Measurements from ENCODE around the gene MARCKSL1.

MARCKSL1 gene

DNA sequence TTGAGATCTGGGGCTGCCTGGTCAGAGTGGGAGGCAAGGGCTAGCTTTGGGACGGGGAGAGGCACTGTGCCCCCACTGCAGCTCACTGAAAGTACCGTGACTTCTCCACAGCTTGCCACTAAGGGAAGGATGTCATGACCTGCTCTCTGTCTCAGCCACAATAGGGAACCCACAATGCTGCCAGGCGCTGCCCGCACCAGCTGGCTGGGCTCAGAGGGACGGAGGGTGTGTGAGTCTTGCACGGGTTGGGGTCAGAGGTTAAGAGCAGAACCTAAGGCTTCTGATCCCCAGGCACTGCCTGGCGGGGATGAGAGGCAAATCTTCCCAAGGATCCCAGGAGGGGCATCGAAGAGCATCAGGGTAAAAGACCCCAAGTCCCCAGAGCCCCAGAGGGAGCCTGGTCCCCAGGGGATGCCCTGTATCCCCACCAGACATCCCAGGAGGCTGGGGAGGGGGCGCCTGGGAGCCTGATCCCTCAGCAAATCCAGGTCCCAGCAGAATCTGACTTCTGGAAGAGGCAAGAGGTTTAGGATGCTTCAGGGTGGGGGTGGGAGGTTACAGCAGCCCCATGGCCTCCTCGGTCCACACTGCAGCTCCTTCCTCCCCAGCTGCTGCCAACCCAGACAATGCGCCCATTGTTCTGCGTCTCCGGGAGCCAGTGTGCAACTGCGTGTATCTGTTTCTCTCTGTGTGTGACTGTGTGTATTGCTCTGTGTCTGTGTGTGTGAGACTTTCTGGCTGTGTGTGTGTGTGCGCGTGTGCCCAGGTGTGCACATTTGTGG, 2.0 kb upstream of the MARCKSL1 start:
- Mint-ChIP-seq H3K4me3 (peak overlapping the region; percentile 48 to 79 (median 70)), H3K4me1 (peaks cover 39% of the 10 kb centered on the region), H3K27ac (peak overlapping the region; percentile 60 to 88 (median 74)), H3K27me3 (ENCODE audit: low read depth) (no peaks in the 10 kb centered on the region), H3K9me3 (no peaks in the 10 kb centered on the region), H3K36me3 (ENCODE audit: low read depth) (peaks cover 17% of the 10 kb centered on the region)
- TF ChIP-seq, protein P1, sequence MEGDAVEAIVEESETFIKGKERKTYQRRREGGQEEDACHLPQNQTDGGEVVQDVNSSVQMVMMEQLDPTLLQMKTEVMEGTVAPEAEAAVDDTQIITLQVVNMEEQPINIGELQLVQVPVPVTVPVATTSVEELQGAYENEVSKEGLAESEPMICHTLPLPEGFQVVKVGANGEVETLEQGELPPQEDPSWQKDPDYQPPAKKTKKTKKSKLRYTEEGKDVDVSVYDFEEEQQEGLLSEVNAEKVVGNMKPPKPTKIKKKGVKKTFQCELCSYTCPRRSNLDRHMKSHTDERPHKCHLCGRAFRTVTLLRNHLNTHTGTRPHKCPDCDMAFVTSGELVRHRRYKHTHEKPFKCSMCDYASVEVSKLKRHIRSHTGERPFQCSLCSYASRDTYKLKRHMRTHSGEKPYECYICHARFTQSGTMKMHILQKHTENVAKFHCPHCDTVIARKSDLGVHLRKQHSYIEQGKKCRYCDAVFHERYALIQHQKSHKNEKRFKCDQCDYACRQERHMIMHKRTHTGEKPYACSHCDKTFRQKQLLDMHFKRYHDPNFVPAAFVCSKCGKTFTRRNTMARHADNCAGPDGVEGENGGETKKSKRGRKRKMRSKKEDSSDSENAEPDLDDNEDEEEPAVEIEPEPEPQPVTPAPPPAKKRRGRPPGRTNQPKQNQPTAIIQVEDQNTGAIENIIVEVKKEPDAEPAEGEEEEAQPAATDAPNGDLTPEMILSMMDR (IDR thresholded peaks at IDR 0.05; ENCODE audit: unreplicated experiment in 3 of 3) = no peak

DNA sequence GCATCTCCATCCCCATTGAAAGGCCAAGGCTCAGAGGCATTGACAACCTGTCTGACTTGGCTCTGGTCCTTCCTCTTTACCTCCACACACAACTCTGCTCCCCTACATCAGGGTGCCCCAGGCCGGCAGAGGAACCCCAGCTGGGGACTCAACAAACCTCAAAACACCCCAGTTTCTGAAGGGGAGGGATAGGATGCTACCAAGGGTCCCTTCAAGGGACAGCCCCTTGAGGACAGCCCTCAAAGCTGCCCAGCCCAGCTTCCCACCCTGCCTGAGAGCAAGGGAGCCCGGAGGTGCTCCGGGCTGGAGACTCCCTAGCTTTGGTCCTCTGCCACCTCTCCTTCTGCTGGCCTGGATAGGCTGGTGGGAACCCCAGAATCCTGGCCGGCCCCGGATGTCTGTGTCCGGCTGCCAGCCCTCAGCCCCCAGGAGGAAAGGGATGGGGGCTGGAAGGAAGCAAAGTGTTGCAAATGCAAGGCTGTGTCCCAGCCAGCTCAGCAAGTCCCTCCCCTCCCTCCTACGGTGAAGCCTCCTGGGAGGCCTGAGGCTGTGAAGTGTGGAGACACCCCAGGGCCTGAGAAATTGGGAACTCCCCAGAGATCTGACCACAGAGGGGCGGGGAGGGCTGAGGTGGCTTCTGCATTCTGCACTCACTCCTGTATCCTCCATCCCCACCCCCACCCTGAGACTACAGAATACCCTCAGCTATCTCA, 1.1 kb upstream of the MARCKSL1 start:
- Mint-ChIP-seq H3K27ac (peak overlapping the region; percentile 57 to 74 (median 65)), H3K36me3 (ENCODE audit: low read depth) (peaks cover 25% of the 10 kb centered on the region), H3K4me1 (peaks cover 39% of the 10 kb centered on the region), H3K9me3 (no peaks in the 10 kb centered on the region), H3K4me3 (peak overlapping the region; percentile 78 to 86 (median 85)), H3K27me3 (ENCODE audit: low read depth) (no peaks in the 10 kb centered on the region)
- TF ChIP-seq, protein P1 (IDR thresholded peaks at IDR 0.05; ENCODE audit: unreplicated experiment in 3 of 3) = no peak

DNA sequence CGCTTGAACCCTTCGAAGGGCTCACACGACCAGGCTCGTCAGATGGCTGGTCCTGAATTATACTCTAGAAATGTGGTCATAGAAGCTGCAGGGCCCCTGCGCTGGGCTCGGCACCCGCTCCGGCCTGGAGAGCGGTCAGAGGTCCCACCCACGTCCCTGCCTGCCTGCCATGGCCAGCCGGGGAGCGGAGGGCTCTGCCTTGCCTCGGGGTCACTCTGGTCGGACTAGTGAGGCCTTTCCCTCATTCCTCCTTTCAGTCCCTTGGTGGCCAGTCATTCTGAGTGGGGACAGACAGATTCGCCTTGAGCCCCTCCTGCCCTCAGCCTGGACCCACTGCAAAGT, 529 bp upstream of the MARCKSL1 start:
- TF ChIP-seq, protein P1 (IDR thresholded peaks at IDR 0.05; ENCODE audit: unreplicated experiment in 3 of 3) = no peak
- H3K36me3 Mint-ChIP-seq (ENCODE audit: low read depth) = peaks cover 30% of the 10 kb centered on the region
- H3K4me1 Mint-ChIP-seq = peaks cover 40% of the 10 kb centered on the region
- no peaks in the 10 kb centered on the region for H3K9me3 Mint-ChIP-seq
- H3K4me3 Mint-ChIP-seq = peak overlapping the region; percentile 78 to 86 (median 85)
- peak overlapping the region; percentile 21 to 65 (median 57) for H3K27ac Mint-ChIP-seq
- H3K27me3 Mint-ChIP-seq (ENCODE audit: low read depth) = no peaks in the 10 kb centered on the region

DNA sequence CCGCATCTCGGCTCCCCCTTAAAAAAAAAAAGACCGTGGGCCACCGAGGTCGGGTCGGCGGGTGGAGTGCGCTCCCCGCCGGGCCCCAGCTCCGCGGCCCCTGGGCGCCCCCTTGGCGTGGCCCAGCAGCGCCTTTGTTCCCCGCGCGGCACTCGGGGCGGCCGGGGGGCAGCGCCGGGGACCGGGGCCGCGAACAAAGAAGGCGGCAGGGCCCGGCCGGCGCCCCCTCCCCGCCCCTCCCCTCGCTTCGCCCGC, 571 bp downstream of the MARCKSL1 start:
- no peaks in the 10 kb centered on the region for H3K27me3 Mint-ChIP-seq (ENCODE audit: low read depth)
- H3K4me1 Mint-ChIP-seq = peaks cover 45% of the 10 kb centered on the region
- peaks cover 41% of the 10 kb centered on the region for H3K36me3 Mint-ChIP-seq (ENCODE audit: low read depth)
- TF ChIP-seq, protein P1 (IDR thresholded peaks at IDR 0.05; ENCODE audit: unreplicated experiment in 3 of 3) = no peak
- no peaks in the 10 kb centered on the region for H3K9me3 Mint-ChIP-seq
- H3K27ac Mint-ChIP-seq = no peak overlapping the region
- H3K4me3 Mint-ChIP-seq = peak overlapping the region; percentile 98

DNA sequence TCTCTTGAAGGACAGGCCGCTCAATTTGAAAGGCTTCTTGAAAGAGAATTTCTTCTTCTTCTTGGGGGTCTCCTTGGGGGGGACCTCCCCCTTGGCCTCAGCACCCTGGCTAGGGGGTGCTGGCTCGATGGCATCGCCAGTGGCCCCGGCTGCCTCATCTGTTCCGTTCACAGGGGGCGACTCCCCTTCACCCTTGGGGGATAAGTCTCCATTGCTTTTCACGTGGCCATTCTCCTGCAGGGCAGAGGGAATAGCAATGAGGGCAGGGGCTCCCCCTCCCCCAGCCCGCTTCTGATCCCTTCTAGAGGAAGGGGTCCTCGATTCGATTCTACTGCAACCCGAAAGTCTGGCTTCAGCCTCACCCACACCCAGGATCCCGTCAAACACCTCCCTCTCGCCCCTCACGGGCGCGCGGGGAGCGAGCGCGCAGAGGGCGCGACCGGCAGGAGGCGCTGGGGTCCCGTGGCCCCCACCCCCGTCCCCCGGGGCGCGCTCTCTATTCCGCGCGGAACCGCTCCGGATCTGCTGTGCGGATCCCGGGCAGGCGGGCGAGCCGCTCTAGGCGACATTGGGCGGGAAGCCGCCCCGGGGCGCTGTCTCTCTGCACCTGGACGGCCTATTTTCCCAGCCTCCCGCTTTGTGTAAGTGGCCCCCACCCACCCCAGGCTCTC, 1.0 kb downstream of the MARCKSL1 start:
- no peaks in the 10 kb centered on the region for H3K27me3 Mint-ChIP-seq (ENCODE audit: low read depth)
- TF ChIP-seq, protein P1 (IDR thresholded peaks at IDR 0.05; ENCODE audit: unreplicated experiment in 3 of 3) = peak; percentile 63 to 77 (median 68)
- no peaks in the 10 kb centered on the region for H3K9me3 Mint-ChIP-seq
- peak overlapping the region; percentile 84 to 94 (median 93) for H3K27ac Mint-ChIP-seq
- H3K4me1 Mint-ChIP-seq = peaks cover 42% of the 10 kb centered on the region
- H3K4me3 Mint-ChIP-seq = peak overlapping the region; percentile 98
- H3K36me3 Mint-ChIP-seq (ENCODE audit: low read depth) = peaks cover 46% of the 10 kb centered on the region

All from nephron (organoid).